Measurements from ENCODE around the gene SRRM2. TPM values are rescaled to one million over a fixed set of nuclear protein-coding genes. Genes with fewer than 3 reads are reported as not detected.

SRRM2 gene
- polyA plus RNA-seq, 1 donor (not counting 4 experiments of a cell fraction or from before 2014, with no cell fraction given) = 101 TPM

GRCh38 chr16:2713523-2713922 is 38.9 kb upstream of the SRRM2 start:
- Histone ChIP-seq H3K36me3 (ENCODE audit: control insufficient read depth in 2 of 2, extremely low read depth in 1 of 2, insufficient read depth in 2 of 2, low read length in 2 of 2) (peaks cover 0 to 10% of the 10 kb centered on the region in 2 experiments), H3K9me1 (ENCODE audit: control insufficient read depth, extremely low read depth, insufficient read depth, low read length) (no peaks in the 10 kb centered on the region), H3K27ac (ENCODE audit: control insufficient read depth, insufficient read depth, low read length) (no peak overlapping the region), H4K20me1 (ENCODE audit: control insufficient read depth, extremely low read depth, insufficient read depth, low read length) (no peaks in the 10 kb centered on the region), H3K27me3 (ENCODE audit: control insufficient read depth, extremely low read depth, insufficient read depth, low read length) (peaks cover 14% of the 10 kb centered on the region), H3K9ac (ENCODE audit: control insufficient read depth, extremely low read depth, insufficient read depth, low read length) (no peak overlapping the region), H2AFZ (ENCODE audit: control insufficient read depth, low read length) (no peak overlapping the region), H3K4me1 (ENCODE audit: control insufficient read depth, extremely low read depth, insufficient read depth, low read length) (no peaks in the 10 kb centered on the region), H3K4me2 (ENCODE audit: control insufficient read depth, extremely low read depth, insufficient read depth, low read depth, low read length) (no peak overlapping the region), H3K4me3 (ENCODE audit: control insufficient read depth in 2 of 3, extremely low read depth in 1 of 3, insufficient read depth in 2 of 3, low read depth in 1 of 3, low read length in 3 of 3) (no peak overlapping the region), H3K9me3 (ENCODE audit: control insufficient read depth, low read depth, low read length) (no peaks in the 10 kb centered on the region), H3K79me2 (ENCODE audit: control insufficient read depth, insufficient read depth, low read length) (no peaks in the 10 kb centered on the region)
- FAIRE-seq (no peak), DNase-seq (ENCODE audit: low read depth, low spot score) (no peak)
- dilution Hi-C loops (cut with MboI; ENCODE audit: extremely low pct_ligation_motif_present, low sequenced_read_pairs) = no loop called here
- TF ChIP-seq CTCF (optimal IDR thresholded peaks at IDR 0.05 in 1 of 3, IDR thresholded peaks at IDR 0.05 in 1 of 3, conservative IDR thresholded peaks at IDR 0.05 in 1 of 3; ENCODE audit: extremely low read depth in 1 of 3, insufficient read depth in 2 of 3, low read length in 3 of 3) = no peak
- no peak for TF ChIP-seq EZH2 (IDR thresholded peaks at IDR 0.05; ENCODE audit: low read length)

GRCh38 chr16:2713985-2714774 is 38.3 kb upstream of the SRRM2 start:
- no peak for DNase-seq (ENCODE audit: low read depth, low spot score)
- H2AFZ ChIP-seq (ENCODE audit: control insufficient read depth, low read length) = no peak overlapping the region
- FAIRE-seq = no peak
- H3K36me3 ChIP-seq (ENCODE audit: control insufficient read depth in 2 of 2, extremely low read depth in 1 of 2, insufficient read depth in 2 of 2, low read length in 2 of 2) = peaks cover 0 to 8% of the 10 kb centered on the region in 2 experiments
- H3K9ac ChIP-seq (ENCODE audit: control insufficient read depth, extremely low read depth, insufficient read depth, low read length) = no peak overlapping the region
- no peaks in the 10 kb centered on the region for H4K20me1 ChIP-seq (ENCODE audit: control insufficient read depth, extremely low read depth, insufficient read depth, low read length)
- H3K4me1 ChIP-seq (ENCODE audit: control insufficient read depth, extremely low read depth, insufficient read depth, low read length) = no peaks in the 10 kb centered on the region
- H3K4me2 ChIP-seq (ENCODE audit: control insufficient read depth, extremely low read depth, insufficient read depth, low read depth, low read length) = no peak overlapping the region
- H3K79me2 ChIP-seq (ENCODE audit: control insufficient read depth, insufficient read depth, low read length) = no peaks in the 10 kb centered on the region
- H3K27ac ChIP-seq (ENCODE audit: control insufficient read depth, insufficient read depth, low read length) = no peak overlapping the region
- H3K4me3 ChIP-seq (ENCODE audit: control insufficient read depth in 2 of 3, extremely low read depth in 1 of 3, insufficient read depth in 2 of 3, low read depth in 1 of 3, low read length in 3 of 3) = no peak overlapping the region
- H3K27me3 ChIP-seq (ENCODE audit: control insufficient read depth, extremely low read depth, insufficient read depth, low read length) = peaks cover 14% of the 10 kb centered on the region
- TF ChIP-seq EZH2 (IDR thresholded peaks at IDR 0.05; ENCODE audit: low read length) (no peak), CTCF (optimal IDR thresholded peaks at IDR 0.05 in 1 of 3, IDR thresholded peaks at IDR 0.05 in 1 of 3, conservative IDR thresholded peaks at IDR 0.05 in 1 of 3; ENCODE audit: extremely low read depth in 1 of 3, insufficient read depth in 2 of 3, low read length in 3 of 3) (no peak)
- dilution Hi-C loops (cut with MboI; ENCODE audit: extremely low pct_ligation_motif_present, low sequenced_read_pairs) = no loop called here
- H3K9me3 ChIP-seq (ENCODE audit: control insufficient read depth, low read depth, low read length) = no peaks in the 10 kb centered on the region
- no peaks in the 10 kb centered on the region for H3K9me1 ChIP-seq (ENCODE audit: control insufficient read depth, extremely low read depth, insufficient read depth, low read length)

All from keratinocyte (primary cell).